Activated CD4-positive, alpha-beta T cell treated with anti-CD3 and anti-CD28 coated beads, Interleukin-2, Interleukin-6, amounts not matched to agents 100 ng/mL and 50 ng/mL, durations not matched to agents 16 hours and 8 hours (primary cell): ENCODE measurements around the gene COL18A1.
A peak's percentile ranks its signal among the peaks of the same experiment; 100 is the strongest.

Source experiments
- DNase-seq: peaks from one replicate; pipeline ENCODE4 v3.0.0-alpha.2; 2020

COL18A1 gene

GRCh38 chr21:45470773-45471524 lies 66.0 kb downstream of the COL18A1 start:
- peak; percentile 31 for DNase-seq

- DNase-seq, result no peak
Observed at GRCh38 chr21:45471525-45472221, 66.7 kb downstream of the COL18A1 start.

- DNase-seq, result no peak
Observed at GRCh38 chr21:45472445-45473365, 67.7 kb downstream of the COL18A1 start.

- DNase-seq, result no peak
Observed at GRCh38 chr21:45473496-45474322, 68.7 kb downstream of the COL18A1 start.

GRCh38 chr21:45474323-45474950 lies 69.5 kb downstream of the COL18A1 start:
- DNase-seq, result no peak

- no peak for DNase-seq
Observed at GRCh38 chr21:45475004-45475685, 70.2 kb downstream of the COL18A1 start.

- DNase-seq, result no peak
Observed at GRCh38 chr21:45475797-45476570, 71.0 kb downstream of the COL18A1 start.

- no peak for DNase-seq
Observed at GRCh38 chr21:45476582-45476981, 71.6 kb downstream of the COL18A1 start.

GRCh38 chr21:45477176-45478114 lies 72.5 kb downstream of the COL18A1 start:
- no peak for DNase-seq

- peak; percentile 83 for DNase-seq
Observed at GRCh38 chr21:45478115-45478801, 73.3 kb downstream of the COL18A1 start.

- no peak for DNase-seq
Observed at GRCh38 chr21:45478816-45479669, 74.1 kb downstream of the COL18A1 start.

GRCh38 chr21:45479691-45480675 lies 75.0 kb downstream of the COL18A1 start:
- no peak for DNase-seq

- no peak for DNase-seq
Observed at GRCh38 chr21:45480701-45481500, 75.9 kb downstream of the COL18A1 start.

GRCh38 chr21:45481566-45481965 lies 76.6 kb downstream of the COL18A1 start:
- DNase-seq, result no peak
